GM21526 (cell line): ENCODE data around the gene RALBP1.

ENCODE experiments used
- ATAC-seq: cut with Tn5 transposase; IDR thresholded peaks from one replicate; pipeline ENCODE4 v1.9.1; 2021; ENCODE audit warnings: moderate library complexity; ENCODE audit not compliant: unreplicated experiment, low FRiP score

Gene RALBP1

GRCh38 chr18:9542924-9543323 lies 67.6 kb downstream of the RALBP1 start:
- ATAC-seq, result no peak

GRCh38 chr18:9545029-9545428 lies 69.7 kb downstream of the RALBP1 start:
- no peak for ATAC-seq

- ATAC-seq, result no peak
Measured at GRCh38 chr18:9546468-9546867, 71.2 kb downstream of the RALBP1 start.

GRCh38 chr18:9547782-9548181 lies 72.5 kb downstream of the RALBP1 start:
- ATAC-seq, result no peak

GRCh38 chr18:9549405-9549804 lies 74.1 kb downstream of the RALBP1 start:
- no peak for ATAC-seq

- no peak for ATAC-seq
Measured at GRCh38 chr18:9550429-9550828, 75.1 kb downstream of the RALBP1 start.

GRCh38 chr18:9552191-9552590 lies 76.9 kb downstream of the RALBP1 start:
- ATAC-seq, result no peak

GRCh38 chr18:9552616-9553015 lies 77.3 kb downstream of the RALBP1 start:
- no peak for ATAC-seq

GRCh38 chr18:9557250-9557943 lies 82.1 kb downstream of the RALBP1 start:
- ATAC-seq, result no peak

- no peak for ATAC-seq
Measured at GRCh38 chr18:9558387-9559064, 83.2 kb downstream of the RALBP1 start.

GRCh38 chr18:9559253-9559652 lies 83.9 kb downstream of the RALBP1 start:
- ATAC-seq, result no peak

GRCh38 chr18:9561759-9562158 lies 86.4 kb downstream of the RALBP1 start:
- ATAC-seq, result no peak

GRCh38 chr18:9562584-9562983 lies 87.3 kb downstream of the RALBP1 start:
- no peak for ATAC-seq

- ATAC-seq, result no peak
Measured at GRCh38 chr18:9563331-9563730, 88.0 kb downstream of the RALBP1 start.

GRCh38 chr18:9565407-9565806 lies 90.1 kb downstream of the RALBP1 start:
- ATAC-seq, result no peak

- no peak for ATAC-seq
Measured at GRCh38 chr18:9568186-9568585, 92.9 kb downstream of the RALBP1 start.

- no peak for ATAC-seq
Measured at GRCh38 chr18:9569178-9569577, 93.9 kb downstream of the RALBP1 start.

- no peak for ATAC-seq
Measured at GRCh38 chr18:9570255-9570654, 94.9 kb downstream of the RALBP1 start.

GRCh38 chr18:9571546-9571945 lies 96.2 kb downstream of the RALBP1 start:
- no peak for ATAC-seq

- ATAC-seq, result no peak
Measured at GRCh38 chr18:9574473-9575115, 99.3 kb downstream of the RALBP1 start.

GRCh38 chr18:9575558-9575957 lies 100.2 kb downstream of the RALBP1 start:
- ATAC-seq, result no peak

GRCh38 chr18:9577361-9577760 lies 102.0 kb downstream of the RALBP1 start:
- no peak for ATAC-seq
